Cardiac fibroblast (primary cell): ENCODE results near the gene BSND.

Experiments
- DNase-seq, 2 donors: peaks; one replicate each; pipeline versions ENCODE4 v3.0.0 to v3.0.0-alpha.2; 2010; ENCODE audit warnings: low read depth in 2 of 2
- H3K4me3 ChIP-seq, 2 donors: replicated peaks in 1 of 2; 1 replicate in 1 of 2; 2 replicates in 1 of 2; pipeline ENCODE4 v1.5.1; 2011; ENCODE audit warnings: low read depth in 2 of 2, low read length in 2 of 2, mild to moderate bottlenecking in 2 of 2, moderate library complexity in 1 of 2
- CTCF ChIP-seq: IDR thresholded peaks from one replicate; pipeline ENCODE4 v1.5.1; 2011; ENCODE audit warnings: low read depth, mild to moderate bottlenecking, low read length, inconsistent platforms

BSND gene

GRCh38 chr1:54967372-54967771 lies 31.4 kb upstream of the BSND start:
- no peak for DNase-seq
- no peak overlapping the region for H3K4me3 ChIP-seq
- no peak for TF ChIP-seq CTCF

- no peak for TF ChIP-seq CTCF
- DNase-seq, result no peak
Observed at GRCh38 chr1:54968551-54968950, 30.2 kb upstream of the BSND start.

GRCh38 chr1:54969879-54970278 lies 28.9 kb upstream of the BSND start:
- DNase-seq, result no peak
- no peak overlapping the region for H3K4me3 ChIP-seq
- no peak for TF ChIP-seq CTCF

More at GRCh38 chr1:54968551-54968950, 30.2 kb upstream of the BSND start:
- no peak overlapping the region for H3K4me3 ChIP-seq

DNA sequence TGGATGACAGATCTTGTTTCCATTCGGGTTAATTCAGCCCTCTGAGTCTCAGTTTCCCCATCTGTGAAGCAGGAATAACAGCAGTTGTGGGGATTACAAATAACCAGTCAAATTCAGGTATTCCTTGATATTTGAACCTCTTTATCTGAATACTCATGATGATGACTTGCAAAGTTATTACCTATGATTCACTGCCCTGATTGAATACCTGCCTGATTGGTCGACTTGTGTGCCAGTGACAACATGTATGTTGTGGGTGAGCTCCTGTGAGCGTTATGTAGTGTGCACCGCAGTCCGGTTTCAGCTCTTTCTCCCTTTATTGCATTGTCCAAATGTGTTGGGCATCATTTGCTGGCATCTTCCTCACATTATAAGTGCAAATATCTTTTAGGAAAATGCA lies 27.8 kb upstream of the BSND start:
- no peak overlapping the region for H3K4me3 ChIP-seq
- no peak for TF ChIP-seq CTCF
- DNase-seq, result no peak

DNA sequence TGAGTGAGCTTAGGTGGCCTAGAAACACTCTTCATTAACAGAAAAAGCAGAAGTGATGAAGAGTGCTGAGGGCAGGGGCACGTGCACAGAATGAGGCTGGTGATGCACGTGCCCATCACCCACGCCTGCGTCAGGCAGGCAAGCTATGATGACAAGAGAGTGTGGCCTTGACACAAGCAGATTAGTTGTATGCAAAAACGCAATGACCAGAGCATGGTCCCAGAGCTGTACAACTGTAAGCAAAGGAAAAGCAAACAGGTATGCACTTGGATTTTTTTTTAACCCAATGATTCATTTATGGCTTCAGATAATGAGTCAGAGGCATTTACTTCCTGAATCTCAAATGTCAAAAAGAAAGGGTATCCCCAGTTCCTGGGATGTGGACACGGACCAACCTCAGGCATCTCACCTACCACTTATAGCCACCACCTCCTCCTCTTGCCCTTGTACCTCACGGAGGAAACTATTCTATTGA lies 27.4 kb upstream of the BSND start:
- TF ChIP-seq CTCF, result no peak
- H3K4me3 ChIP-seq, result no peak overlapping the region
- DNase-seq, result peak in 1 of 2 donors; percentile 38

DNA sequence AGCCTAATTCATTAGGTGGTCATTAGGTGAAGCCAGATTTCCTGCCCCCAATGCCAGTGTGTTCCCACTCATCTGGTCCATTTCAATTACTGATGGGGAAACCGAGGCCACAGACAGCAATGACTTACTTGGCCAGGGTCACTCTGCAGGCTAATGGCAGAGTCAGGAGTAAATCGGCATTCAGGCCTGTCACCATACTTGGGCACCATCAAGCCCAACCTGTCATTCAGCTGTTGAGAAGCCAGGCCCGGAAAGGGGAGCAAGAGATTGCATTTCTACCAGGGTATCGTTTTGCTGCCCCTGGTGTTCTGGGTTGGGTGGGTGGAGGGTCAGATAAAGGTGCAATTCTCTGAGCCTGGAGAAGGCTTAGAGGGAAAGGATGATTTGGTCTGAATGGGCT lies 26.3 kb upstream of the BSND start:
- TF ChIP-seq CTCF, result no peak
- no peak overlapping the region for H3K4me3 ChIP-seq
- DNase-seq, result no peak

- TF ChIP-seq CTCF, result peak; percentile 52
- H3K4me3 ChIP-seq, result no peak overlapping the region
- DNase-seq, result peak; percentile 51 to 77
Observed at GRCh38 chr1:54973205-54973921, 25.4 kb upstream of the BSND start.
